ENCODE measurements around the gene SURF1.

- TF ChIP-seq CTCF (IDR thresholded peaks at IDR 0.05) (no peak), POLR2A (IDR thresholded peaks at IDR 0.05) (no peak), EP300 (IDR thresholded peaks at IDR 0.05) (no peak)
Observed at GRCh38 chr9:133344071-133344470, 12.2 kb downstream of the SURF1 start.

All from tibial nerve (tissue), 4 donors.